ENCODE measurements around the gene AMMECR1L. TPM values are rescaled to one million over a fixed set of nuclear protein-coding genes. Genes with fewer than 3 reads are reported as not detected.

AMMECR1L gene
- total and polyA plus RNA-seq, 2 of the 13 experiments (the other 11 are each of a cell fraction or from before 2014, with no cell fraction given), result 9.1 to 14.2 TPM

- CTCF ChIA-PET (ENCODE audit: low intra/inter-chr PET ratio, low total read pairs), result no interaction called here
- no TSS peak for BruUV-seq (replicated peaks)
- peaks cover 40% of the 10 kb centered on the region for H3K4me1 ChIP-seq (ENCODE audit: insufficient read depth, low read length)
These were observed 11.9 kb upstream of the AMMECR1L start for GRCh38 chr2:127897531-127898211.

More at GRCh38 chr2:127897531-127898211, 11.9 kb upstream of the AMMECR1L start:
- Histone ChIP-seq H3K36me3 (replicated peaks in 1 of 2; ENCODE audit: control insufficient read depth in 1 of 2, insufficient read depth in 2 of 2, low read length in 2 of 2) (no peaks in the 10 kb centered on the region), H3K9ac (ENCODE audit: insufficient read depth, low read depth, low read length) (no peak overlapping the region), H3K27me3 (ENCODE audit: control insufficient read depth in 1 of 2, insufficient read depth in 2 of 2, low read length in 2 of 2) (no peaks in the 10 kb centered on the region), H3K27ac (ENCODE audit: extremely low read length, insufficient read depth, low read length) (no peak overlapping the region), H3K4me3 (replicated peaks in 1 of 3; ENCODE audit: insufficient read depth in 1 of 3, low read depth in 2 of 3, low read length in 3 of 3) (no peak overlapping the region), H3K9me3 (ENCODE audit: low read length) (no peaks in the 10 kb centered on the region), H2AFZ (ENCODE audit: low read length) (no peak overlapping the region), H4K20me1 (ENCODE audit: insufficient read depth, low read length) (no peaks in the 10 kb centered on the region), H3K79me2 (ENCODE audit: insufficient read depth, low read length) (no peaks in the 10 kb centered on the region), H3K4me2 (ENCODE audit: low read depth, low read length) (peak overlapping the region; percentile 4; the same call in 1 of the 2 replicates)
- no peak for DNase-seq (ENCODE audit: low spot score)
- ATAC-seq, result no peak; the same call in 2 of the 3 replicates
- intact Hi-C loops (cut with micrococcal nuclease; ENCODE audit: unreplicated experiment), result no loop called here
- WGBS (ENCODE audit: low lambda C conversion rate), result 3% methylated on average over 1 of the region's 1 CpG
- in situ Hi-C loops (cut with HindIII; ENCODE audit: extremely low pct_ligation_motif_present, low pct_unique_long_range_greater_than_20kb), result no loop called here
- peak; percentile 15 for FAIRE-seq
- POLR2A ChIA-PET, result no interaction called here
- TF ChIP-seq, protein P1, sequence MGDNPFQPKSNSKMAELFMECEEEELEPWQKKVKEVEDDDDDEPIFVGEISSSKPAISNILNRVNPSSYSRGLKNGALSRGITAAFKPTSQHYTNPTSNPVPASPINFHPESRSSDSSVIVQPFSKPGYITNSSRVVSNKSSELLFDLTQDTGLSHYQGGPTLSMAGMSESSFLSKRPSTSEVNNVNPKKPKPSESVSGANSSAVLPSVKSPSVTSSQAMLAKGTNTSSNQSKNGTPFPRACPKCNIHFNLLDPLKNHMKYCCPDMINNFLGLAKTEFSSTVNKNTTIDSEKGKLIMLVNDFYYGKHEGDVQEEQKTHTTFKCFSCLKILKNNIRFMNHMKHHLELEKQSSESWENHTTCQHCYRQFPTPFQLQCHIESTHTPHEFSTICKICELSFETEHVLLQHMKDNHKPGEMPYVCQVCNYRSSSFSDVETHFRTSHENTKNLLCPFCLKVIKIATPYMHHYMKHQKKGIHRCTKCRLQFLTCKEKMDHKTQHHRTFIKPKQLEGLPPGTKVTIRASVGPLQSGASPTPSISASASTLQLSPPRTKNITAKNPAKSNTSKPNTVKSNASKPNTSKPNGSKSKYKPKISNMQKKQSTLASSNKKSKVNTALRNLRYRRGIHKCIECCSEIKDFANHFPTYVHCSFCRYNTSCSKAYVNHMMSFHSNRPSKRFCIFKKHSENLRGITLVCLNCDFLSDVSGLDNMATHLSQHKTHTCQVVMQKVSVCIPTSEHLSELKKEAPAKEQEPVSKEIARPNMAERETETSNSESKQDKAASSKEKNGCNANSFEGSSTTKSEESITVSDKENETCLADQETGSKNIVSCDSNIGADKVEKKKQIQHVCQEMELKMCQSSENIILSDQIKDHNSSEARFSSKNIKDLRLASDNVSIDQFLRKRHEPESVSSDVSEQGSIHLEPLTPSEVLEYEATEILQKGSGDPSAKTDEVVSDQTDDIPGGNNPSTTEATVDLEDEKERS (CRISPR knock-in tag; IDR thresholded peaks at IDR 0.05), result 0 out of 2 replicates have a peak, but pooled peaks have one; percentile 46
- TF ChIP-seq LCORL (IDR thresholded peaks at IDR 0.05), result no peak
- TF ChIP-seq LCORL (CRISPR knock-in tag; IDR thresholded peaks at IDR 0.05), result 0 out of 2 replicates have a peak, but pooled peaks have one; percentile 24
- TF ChIP-seq, protein P2, sequence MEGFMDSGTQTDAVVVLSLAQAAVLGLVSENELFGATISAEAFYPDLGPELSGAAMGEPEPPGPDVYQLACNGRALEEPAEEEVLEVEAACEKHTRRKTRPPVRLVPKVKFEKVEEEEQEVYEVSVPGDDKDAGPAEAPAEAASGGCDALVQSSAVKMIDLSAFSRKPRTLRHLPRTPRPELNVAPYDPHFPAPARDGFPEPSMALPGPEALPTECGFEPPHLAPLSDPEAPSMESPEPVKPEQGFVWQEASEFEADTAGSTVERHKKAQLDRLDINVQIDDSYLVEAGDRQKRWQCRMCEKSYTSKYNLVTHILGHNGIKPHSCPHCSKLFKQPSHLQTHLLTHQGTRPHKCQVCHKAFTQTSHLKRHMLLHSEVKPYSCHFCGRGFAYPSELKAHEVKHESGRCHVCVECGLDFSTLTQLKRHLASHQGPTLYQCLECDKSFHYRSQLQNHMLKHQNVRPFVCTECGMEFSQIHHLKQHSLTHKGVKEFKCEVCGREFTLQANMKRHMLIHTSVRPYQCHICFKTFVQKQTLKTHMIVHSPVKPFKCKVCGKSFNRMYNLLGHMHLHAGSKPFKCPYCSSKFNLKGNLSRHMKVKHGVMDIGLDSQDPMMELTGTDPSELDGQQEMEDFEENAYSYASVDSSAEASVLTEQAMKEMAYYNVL (CRISPR knock-in tag; IDR thresholded peaks at IDR 0.05; ENCODE audit: borderline replicate concordance), result no peak

Data from HepG2 (cell line).